HepG2 (cell line): ENCODE measurements around the gene HARBI1. TPM values are rescaled to one million over a fixed set of nuclear protein-coding genes. Genes with fewer than 3 reads are reported as not detected.

Experiments used
- ARID4A ChIP-seq: sonication (generic); formaldehyde crosslinking; IDR thresholded peaks from 2 replicates; pipeline ENCODE4 v1.5.0; 2020; ENCODE audit warnings: mild to moderate bottlenecking, missing genetic modification reagents, borderline replicate concordance
- ARID5B ChIP-seq: IDR thresholded peaks from 2 replicates; pipeline ENCODE4 v1.4.0; 2020; ENCODE audit warnings: mild to moderate bottlenecking, missing genetic modification reagents
- CENPBD1 ChIP-seq: sonication (generic); formaldehyde crosslinking; IDR thresholded peaks from 2 replicates; pipeline ENCODE4 v1.8.0; 2022; ENCODE audit warnings: missing genetic modification reagents, low read depth, mild to moderate bottlenecking, borderline replicate concordance
- EP300 ChIP-seq, 3 experiments: sonication (generic) in 1 of 3; formaldehyde crosslinking in 1 of 3; IDR thresholded peaks; 2 replicates each; pipeline versions ENCODE4 v1.5.1 to v1.6.1; 2011 to 2020; ENCODE audit warnings: low read depth in 2 of 3, low read length in 2 of 3, borderline replicate concordance in 1 of 3, improper control_type of control experiment in 1 of 3, mild to moderate bottlenecking in 1 of 3, missing genetic modification reagents in 1 of 3, moderate library complexity in 1 of 3
- FOXA3 ChIP-seq: IDR thresholded peaks from 2 replicates; pipeline ENCODE4 v1.6.1; 2016; ENCODE audit warnings: missing genetic modification reagents, missing compliant biosample characterization
- KDM6A ChIP-seq: IDR thresholded peaks from 2 replicates; pipeline ENCODE4 v1.6.1; 2016; ENCODE audit warnings: low read depth
- MED1 ChIP-seq: sonication (generic); formaldehyde crosslinking; IDR thresholded peaks from 2 replicates; pipeline ENCODE4 v1.4.0; 2020; ENCODE audit warnings: missing genetic modification reagents
- NRL ChIP-seq: sonication (generic); formaldehyde crosslinking; IDR thresholded peaks from 2 replicates; pipeline ENCODE4 v1.5.0; 2020; ENCODE audit warnings: missing genetic modification reagents, mild to moderate bottlenecking, moderate library complexity, borderline replicate concordance
- PBX2 ChIP-seq: IDR thresholded peaks from 2 replicates; pipeline ENCODE4 v1.6.1; 2016; ENCODE audit warnings: control low read depth
- PHF21A ChIP-seq: sonication (generic); formaldehyde crosslinking; IDR thresholded peaks from 2 replicates; pipeline ENCODE4 v1.5.0; 2020; ENCODE audit warnings: mild to moderate bottlenecking, missing genetic modification reagents
- ZMYM3 ChIP-seq: sonication (generic); formaldehyde crosslinking; IDR thresholded peaks from 2 replicates; pipeline ENCODE4 v1.5.1; 2020; ENCODE audit warnings: mild to moderate bottlenecking, missing genetic modification reagents
- ZNF296 ChIP-seq: sonication (generic); formaldehyde crosslinking; conservative IDR thresholded peaks from 2 replicates; pipeline ENCODE4 v1.5.0; 2020; ENCODE audit warnings: mild to moderate bottlenecking, missing genetic modification reagents
- ZNF503 ChIP-seq: sonication (generic); formaldehyde crosslinking; IDR thresholded peaks from 2 replicates; pipeline ENCODE4 v1.4.0; 2020; ENCODE audit warnings: missing genetic modification reagents
- ZNF607 ChIP-seq: sonication (generic); formaldehyde crosslinking; IDR thresholded peaks from 2 replicates; pipeline ENCODE4 v1.5.1; 2020; ENCODE audit warnings: missing genetic modification reagents, mild to moderate bottlenecking, borderline replicate concordance
- polyA plus RNA-seq, 8 experiments: library from polyadenylated mRNA; depleted of rRNA in 3 of 8; stranded (reverse) in 7 of 8; unstranded in 1 of 8; fragments of >200 nt; fragmentation: Illumina TruSeq in 4 of 8; extraction: Trizol in 4 of 8; gene quantifications; 2 replicates each; pipeline versions ENCODE4 v1.2.1 to v1.2.3, GENCODE V29; 2011 to 2016; ENCODE audit warnings: low read depth in 4 of 8, missing spikeins in 1 of 8, mixed read lengths in 1 of 8; ENCODE audit not compliant: insufficient read depth in 1 of 8
- total RNA-seq, 5 experiments: library from RNA; depleted of rRNA; stranded (reverse); fragments of >200 nt; fragmentation: Illumina TruSeq; extraction: Trizol; gene quantifications; 2 replicates each; pipeline ENCODE4 v1.2.3, GENCODE V29; 2016; ENCODE audit warnings: low read depth in 1 of 5

HARBI1 gene
- total and polyA plus RNA-seq, 2 of the 13 experiments (the other 11 are each of a cell fraction or from before 2014, with no cell fraction given), result 2.5 to 4.8 TPM

GRCh38 chr11:46597155-46597554 is 19.9 kb downstream of the HARBI1 start (continued):
- TF ChIP-seq ARID5B (CRISPR knock-in tag) (peak; percentile 78), MED1 (CRISPR knock-in tag) (peak; percentile 66), FOXA3 (CRISPR knock-in tag) (peak; percentile 42), EP300 (IDR thresholded peaks at IDR 0.05; ENCODE audit: low read depth in 2 of 2, low read length in 2 of 2) (peak in 1 of 2 experiments; percentile 50; a peak in 2 of 4 replicates), EP300 (CRISPR knock-in tag; IDR thresholded peaks at IDR 0.05; ENCODE audit: borderline replicate concordance) (no peak), PHF21A (peak; percentile 63; the same call in 1 of the 2 replicates), ZNF503 (CRISPR knock-in tag) (peak; percentile 70; the same call in 1 of the 2 replicates), KDM6A (CRISPR knock-in tag) (peak; percentile 58), CENPBD1 (no peak), ZNF296 (CRISPR knock-in tag) (no peak), ZMYM3 (CRISPR knock-in tag) (peak; percentile 71; the same call in 1 of the 2 replicates), ARID4A (CRISPR knock-in tag) (peak; percentile 46; the same call in 1 of the 2 replicates), PBX2 (CRISPR knock-in tag) (peak; percentile 92), NRL (CRISPR knock-in tag) (no peak), ZNF607 (CRISPR knock-in tag) (no peak)
